ENCODE data around the gene MPO. TPM values are rescaled to one million over a fixed set of nuclear protein-coding genes. Genes with fewer than 3 reads are reported as not detected.

Gene MPO
- total RNA-seq, 4 donors from 2014 or later, result 0.18 to 0.32 (median 0.31) TPM; not detected in 1

DNA sequence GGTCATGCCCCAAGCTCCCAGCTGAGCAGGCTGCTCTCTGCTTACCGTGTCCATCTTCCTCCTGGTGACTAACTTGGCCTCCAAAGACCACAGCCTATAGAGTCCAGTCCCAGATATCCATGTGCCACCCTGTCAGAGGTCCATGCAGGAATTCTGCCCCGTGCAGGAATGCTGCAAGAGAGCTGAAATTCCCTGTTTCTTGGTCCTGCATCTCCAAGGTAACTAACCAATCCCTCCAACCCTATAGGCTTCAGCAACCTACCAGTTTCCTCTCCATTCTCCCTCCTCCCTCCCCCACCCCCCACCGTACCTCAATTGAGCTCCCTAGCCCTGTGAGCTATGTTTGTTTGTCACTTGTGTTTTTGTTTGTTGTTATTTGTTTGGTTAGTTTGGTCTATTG is 52.1 kb downstream of the MPO start:
- Histone ChIP-seq H3K4me3 (no peak overlapping the region), H3K27me3 (peaks cover 0 to 6% (median 0%) of the 10 kb centered on the region in 3 donors), H3K36me3 (no peaks in the 10 kb centered on the region), H3K4me1 (no peaks in the 10 kb centered on the region), H3K9me3 (no peaks in the 10 kb centered on the region), H3K27ac (no peak overlapping the region)
- TF ChIP-seq, protein P1, sequence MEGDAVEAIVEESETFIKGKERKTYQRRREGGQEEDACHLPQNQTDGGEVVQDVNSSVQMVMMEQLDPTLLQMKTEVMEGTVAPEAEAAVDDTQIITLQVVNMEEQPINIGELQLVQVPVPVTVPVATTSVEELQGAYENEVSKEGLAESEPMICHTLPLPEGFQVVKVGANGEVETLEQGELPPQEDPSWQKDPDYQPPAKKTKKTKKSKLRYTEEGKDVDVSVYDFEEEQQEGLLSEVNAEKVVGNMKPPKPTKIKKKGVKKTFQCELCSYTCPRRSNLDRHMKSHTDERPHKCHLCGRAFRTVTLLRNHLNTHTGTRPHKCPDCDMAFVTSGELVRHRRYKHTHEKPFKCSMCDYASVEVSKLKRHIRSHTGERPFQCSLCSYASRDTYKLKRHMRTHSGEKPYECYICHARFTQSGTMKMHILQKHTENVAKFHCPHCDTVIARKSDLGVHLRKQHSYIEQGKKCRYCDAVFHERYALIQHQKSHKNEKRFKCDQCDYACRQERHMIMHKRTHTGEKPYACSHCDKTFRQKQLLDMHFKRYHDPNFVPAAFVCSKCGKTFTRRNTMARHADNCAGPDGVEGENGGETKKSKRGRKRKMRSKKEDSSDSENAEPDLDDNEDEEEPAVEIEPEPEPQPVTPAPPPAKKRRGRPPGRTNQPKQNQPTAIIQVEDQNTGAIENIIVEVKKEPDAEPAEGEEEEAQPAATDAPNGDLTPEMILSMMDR (IDR thresholded peaks at IDR 0.05 in 4 of 5, conservative IDR thresholded peaks at IDR 0.05 in 1 of 5), result no peak
- no peak for TF ChIP-seq POLR2A (IDR thresholded peaks at IDR 0.05)
- ATAC-seq (no peak), DNase-seq (no peak)
- in situ Hi-C loops (cut with MboI; ENCODE audit: low sequenced_read_pairs in 4 of 4), result no loop called here
- intact Hi-C loops (cut with DNase I; ENCODE audit: low total_unique reads), result no loop called here

DNA sequence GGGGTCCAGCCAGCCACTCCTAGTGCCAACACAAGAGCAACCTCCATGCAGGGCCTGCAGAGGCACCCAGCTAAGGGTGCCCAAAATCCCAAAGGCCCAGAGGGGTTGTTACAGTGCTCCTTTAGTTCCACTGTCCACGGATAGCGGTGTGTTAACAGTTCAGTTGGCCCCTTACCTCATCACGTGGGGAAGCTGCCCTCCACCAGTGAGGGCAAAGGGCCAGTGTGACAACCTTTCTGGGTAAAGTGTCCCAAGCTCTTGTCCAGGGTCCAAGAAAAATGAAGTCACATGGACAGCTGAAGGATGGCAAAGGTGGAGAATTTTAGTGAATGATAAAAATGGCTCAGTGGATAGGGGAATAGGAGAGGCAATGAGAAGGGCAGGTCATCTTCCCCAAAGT is 53.0 kb downstream of the MPO start:
- Histone ChIP-seq H3K36me3 (no peaks in the 10 kb centered on the region), H3K4me1 (no peaks in the 10 kb centered on the region), H3K4me3 (no peak overlapping the region), H3K27ac (no peak overlapping the region), H3K9me3 (no peaks in the 10 kb centered on the region), H3K27me3 (peaks cover 0 to 4% (median 0%) of the 10 kb centered on the region in 3 donors)
- in situ Hi-C loops (cut with MboI; ENCODE audit: low sequenced_read_pairs in 4 of 4) (no loop called here), intact Hi-C loops (cut with DNase I; ENCODE audit: low total_unique reads) (no loop called here)
- DNase-seq (no peak), ATAC-seq (no peak)
- TF ChIP-seq POLR2A (IDR thresholded peaks at IDR 0.05), result no peak
- TF ChIP-seq, protein P1 (IDR thresholded peaks at IDR 0.05 in 4 of 5, conservative IDR thresholded peaks at IDR 0.05 in 1 of 5), result no peak

DNA sequence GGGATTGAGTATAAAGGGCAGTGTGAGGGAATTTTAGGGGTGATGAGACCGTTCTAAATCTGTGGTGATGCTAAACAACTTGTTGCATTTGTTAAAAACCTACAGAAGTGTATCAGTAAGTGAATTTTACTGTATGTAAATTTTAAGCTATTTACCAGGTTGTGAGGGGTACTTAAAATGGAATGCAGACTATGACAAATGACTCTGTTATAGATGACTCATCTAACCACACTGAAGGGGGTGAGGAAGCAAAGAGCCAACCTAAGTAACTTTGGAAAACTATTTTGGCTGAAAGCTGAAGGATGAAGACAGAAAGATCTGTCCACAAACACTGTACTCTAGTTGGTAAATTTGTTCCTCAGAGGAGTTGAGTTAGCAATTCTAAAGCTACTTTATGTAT is 56.4 kb downstream of the MPO start:
- no peak for ATAC-seq

More for the DNA sequence above, 56.4 kb downstream of the MPO start:
- Histone ChIP-seq H3K9me3 (no peaks in the 10 kb centered on the region), H3K4me3 (no peak overlapping the region), H3K27me3 (peaks cover 0 to 3% (median 0%) of the 10 kb centered on the region in 3 donors), H3K4me1 (peaks cover 6 to 7% of the 10 kb centered on the region in 2 donors), H3K27ac (no peak overlapping the region), H3K36me3 (no peaks in the 10 kb centered on the region)
- in situ Hi-C loops (cut with MboI; ENCODE audit: low sequenced_read_pairs in 4 of 4), result no loop called here
- intact Hi-C loops (cut with DNase I; ENCODE audit: low total_unique reads), result no loop called here
- TF ChIP-seq, protein P1 (IDR thresholded peaks at IDR 0.05 in 4 of 5, conservative IDR thresholded peaks at IDR 0.05 in 1 of 5), result no peak
- TF ChIP-seq POLR2A (IDR thresholded peaks at IDR 0.05), result no peak
- no peak for DNase-seq

Other genes with a start within 250 kb of the MPO start
- gene DYNLL2, start 197.5 kb downstream of the MPO start, total RNA-seq, result 10 to 100 TPM; 14.5 to 28.8 (median 20.4) TPM
- gene OR4D1, start 132.6 kb downstream of the MPO start, total RNA-seq, result not detected
- not detected for gene OR4D2, start 114.0 kb downstream of the MPO start, total RNA-seq
- not detected for gene EPX, start 88.2 kb downstream of the MPO start, total RNA-seq
- 1 to 10 TPM; 2.2 to 6.7 (median 2.8) TPM for gene MKS1, start 61.7 kb downstream of the MPO start, total RNA-seq
- gene LPO, start 42.4 kb downstream of the MPO start, total RNA-seq, result not detected
- gene TSPOAP1, start 47.9 kb upstream of the MPO start, total RNA-seq, result 1 to 10 TPM in 2 of 4 donors, under 1 TPM in 2; 0.72 to 1.6 (median 1.0) TPM
- gene SUPT4H1, start 71.3 kb upstream of the MPO start, total RNA-seq, result 10 to 100 TPM; 39.6 to 49.0 (median 41.1) TPM
- gene RNF43, start 136.6 kb upstream of the MPO start, total RNA-seq, result under 1 TPM in 1 of 4 donors, not detected in 3; 0.20 TPM
- not detected for gene HSF5, start 207.5 kb upstream of the MPO start, total RNA-seq
- 10 to 100 TPM in 3 of 4 donors, 1 to 10 TPM in 1; 7.9 to 16.1 (median 11.1) TPM for gene MTMR4, start 233.7 kb upstream of the MPO start, total RNA-seq